CD4-positive, alpha-beta T cell (primary cell): ENCODE data around the gene IL22RA1. TPM values are rescaled to one million over a fixed set of nuclear protein-coding genes. Genes with fewer than 3 reads are reported as not detected.

Experiments used
- ATAC-seq: fragments of 200-7000 bp; cut with Tn5 transposase; one replicate; pipeline ENCODE4 v1.10.0; 2022; ENCODE audit warnings: mild to moderate bottlenecking; ENCODE audit not compliant: poor library complexity
- CTCF ChIA-PET: fragments of 350-600 bp; sonication (Branson Sonifier 250); formaldehyde crosslinking; loops from one replicate; lab custom pipeline; 2021; ENCODE audit warnings: antibody characterized with exemption, inconsistent platforms; lab: Charles Lee
- POLR2A ChIA-PET: fragments of 350-600 bp; sonication (Branson Sonifier 250); formaldehyde crosslinking; loops from one replicate; lab custom pipeline; 2021; ENCODE audit warnings: antibody characterized with exemption, inconsistent platforms; lab: Charles Lee
- DNase-seq, 14 experiments: peaks; one replicate each; pipeline ENCODE4 v3.0.0-alpha.2; 2013 to 2020; ENCODE audit warnings: mixed read lengths in 2 of 14
- H3K27ac ChIP-seq, 2 donors: one replicate each; pipeline versions ENCODE4 v1.5.1 to v1.7.0; 2013; ENCODE audit warnings: low read length in 2 of 2, low read depth in 1 of 2, mild to moderate bottlenecking in 1 of 2
- H3K27me3 ChIP-seq, 2 experiments: 1 replicate in 1 of 2; 2 replicates in 1 of 2; pipeline versions ENCODE4 v1.6.1 to v1.7.0; 2013; ENCODE audit warnings: low read length in 2 of 2, control low read depth in 1 of 2, mild to moderate bottlenecking in 1 of 2, moderate library complexity in 1 of 2; ENCODE audit not compliant: insufficient read depth in 2 of 2, control insufficient read depth in 1 of 2
- H3K36me3 ChIP-seq: one replicate; pipeline ENCODE4 v1.6.1; 2013; ENCODE audit warnings: low read length, control low read depth; ENCODE audit not compliant: insufficient read depth
- H3K4me1 ChIP-seq: one replicate; pipeline ENCODE4 v1.6.1; 2013; ENCODE audit warnings: low read length, control low read depth; ENCODE audit not compliant: insufficient read depth
- H3K4me3 ChIP-seq: one replicate; pipeline ENCODE4 v1.5.1; 2013; ENCODE audit warnings: mild to moderate bottlenecking, low read length, moderate library complexity
- H3K9me3 ChIP-seq, 2 experiments: 1 replicate in 1 of 2; 2 replicates in 1 of 2; pipeline versions ENCODE4 v1.6.1 to v1.7.0; 2013; ENCODE audit warnings: low read length in 2 of 2, mild to moderate bottlenecking in 2 of 2, control low read depth in 1 of 2, moderate library complexity in 1 of 2; ENCODE audit not compliant: control insufficient read depth in 1 of 2, insufficient read depth in 1 of 2
- H3K27ac Mint-ChIP-seq: one replicate; pipeline ENCODE4 v1.8.0; 2020; ENCODE audit warnings: mixed read lengths
- H3K27me3 Mint-ChIP-seq: one replicate; pipeline ENCODE4 v1.8.0; 2021; ENCODE audit warnings: mixed read lengths
- H3K36me3 Mint-ChIP-seq: one replicate; pipeline ENCODE4 v1.8.0; 2021; ENCODE audit warnings: low read depth, mixed read lengths
- H3K4me1 Mint-ChIP-seq: one replicate; pipeline ENCODE4 v1.8.0; 2021; ENCODE audit warnings: low read depth, mixed read lengths
- H3K4me3 Mint-ChIP-seq: one replicate; pipeline ENCODE4 v1.8.0; 2020; ENCODE audit warnings: mild to moderate bottlenecking, mixed read lengths
- H3K9me3 Mint-ChIP-seq: one replicate; pipeline ENCODE4 v1.8.0; 2020; ENCODE audit warnings: mixed read lengths
- CTCF ChIP-seq: fragments of 200-600 bp; IDR thresholded peaks from one replicate; pipeline ENCODE4 v1.8.0; 2022; ENCODE audit warnings: antibody characterized with exemption, mild to moderate bottlenecking
- intact Hi-C, 2 experiments: fragments of 100-400 bp; cut with DNase I in 1 of 2; cut with micrococcal nuclease in 1 of 2; formaldehyde crosslinking; loops; one replicate each; pipeline versions ENCODE4 v1.15.1 to v1.9.0; 2023 to 2025; cut with DNase I, micrococcal nuclease
- total RNA-seq, 174 experiments: library from RNA in 2 of 174; stranded (reverse) in 2 of 174; gene quantifications; one replicate each; pipeline ENCODE4 v1.2.3 and lab custom pipeline; 2021 to 2026

Gene IL22RA1
- total RNA-seq, 2 experiments from 2014 or later: not detected

DNA sequence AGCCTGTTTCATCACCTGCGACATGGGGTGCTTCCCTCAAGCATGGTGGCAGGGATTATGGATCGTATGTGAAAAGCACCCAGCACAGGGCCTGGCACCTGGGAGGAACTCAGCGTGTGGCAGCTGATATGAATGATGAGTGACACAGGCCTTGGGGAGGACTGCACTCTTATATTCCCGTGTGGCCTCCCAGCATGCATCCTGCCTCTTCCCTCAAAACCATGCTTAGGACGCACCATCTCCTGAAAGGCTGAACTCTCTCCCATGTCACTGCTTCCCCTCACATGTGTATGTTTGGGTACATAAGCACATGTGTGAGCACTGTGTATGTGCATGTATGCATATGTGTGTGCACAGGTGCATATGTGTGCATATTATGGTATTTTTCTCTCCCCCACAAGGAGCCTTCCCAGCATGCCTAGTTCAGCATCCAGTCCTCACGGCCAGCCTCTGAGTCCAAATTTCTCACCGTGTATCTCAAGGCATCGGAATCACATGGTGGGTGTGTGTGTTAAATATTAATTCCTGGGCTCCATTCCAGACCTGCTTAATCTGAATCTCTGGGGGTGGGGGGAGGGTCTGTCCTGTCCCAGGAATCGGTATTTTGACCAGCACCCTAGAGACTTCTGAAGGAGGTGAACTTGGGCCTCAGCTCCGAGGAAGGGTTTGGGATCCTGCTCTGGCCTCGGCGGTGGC, 43.8 kb downstream of the IL22RA1 start:
- Histone ChIP-seq H3K9me3 (no peaks in the 10 kb centered on the region), H3K36me3 (no peaks in the 10 kb centered on the region), H3K27me3 (no peaks in the 10 kb centered on the region), H3K4me3 (no peak overlapping the region), H3K4me1 (no peaks in the 10 kb centered on the region), H3K27ac (no peak overlapping the region)
- DNase-seq (no peak), ATAC-seq (no peak)
- no peak for TF ChIP-seq CTCF
- ChIA-PET POLR2A (no interaction called here), CTCF (no interaction called here)
- H3K36me3 Mint-ChIP-seq: no peaks in the 10 kb centered on the region
- H3K9me3 Mint-ChIP-seq: no peaks in the 10 kb centered on the region
- H3K4me3 Mint-ChIP-seq: no peak overlapping the region
- H3K27ac Mint-ChIP-seq: no peak overlapping the region
- H3K4me1 Mint-ChIP-seq: no peaks in the 10 kb centered on the region
- peaks cover 12% of the 10 kb centered on the region for H3K27me3 Mint-ChIP-seq
- intact Hi-C loops: no loop called here

DNA sequence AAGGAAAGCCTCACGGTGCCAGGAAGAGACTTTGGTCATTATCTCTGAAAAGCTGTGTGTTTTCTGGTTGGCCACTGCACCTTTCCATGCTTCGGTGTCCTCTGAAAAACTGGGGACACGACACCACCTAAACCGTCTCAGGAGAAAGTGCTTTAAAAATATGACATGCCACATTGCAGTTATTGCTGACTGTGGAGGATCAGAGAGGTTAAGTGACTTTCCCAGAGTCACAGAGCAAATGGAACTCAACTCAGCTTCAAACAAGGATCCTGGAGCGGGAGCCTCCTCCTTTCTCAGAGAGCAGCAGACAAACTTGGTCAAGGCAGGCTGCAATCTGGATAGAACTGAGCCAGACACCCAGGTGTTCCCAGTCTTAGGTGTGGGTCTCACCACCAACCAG, 44.8 kb downstream of the IL22RA1 start:
- Mint-ChIP-seq H3K4me1 (no peaks in the 10 kb centered on the region), H3K36me3 (no peaks in the 10 kb centered on the region), H3K9me3 (no peaks in the 10 kb centered on the region), H3K27me3 (peaks cover 12% of the 10 kb centered on the region), H3K4me3 (no peak overlapping the region), H3K27ac (no peak overlapping the region)
- intact Hi-C loops: no loop called here
- ChIA-PET CTCF (no interaction called here), POLR2A (no interaction called here)
- Histone ChIP-seq H3K4me3 (no peak overlapping the region), H3K9me3 (no peaks in the 10 kb centered on the region), H3K27me3 (no peaks in the 10 kb centered on the region), H3K27ac (no peak overlapping the region), H3K4me1 (no peaks in the 10 kb centered on the region), H3K36me3 (no peaks in the 10 kb centered on the region)
- ATAC-seq (no peak), DNase-seq (no peak)
- no peak for TF ChIP-seq CTCF

GRCh38 chr1:24097663-24098062, 45.3 kb downstream of the IL22RA1 start:
- Mint-ChIP-seq H3K36me3 (no peaks in the 10 kb centered on the region), H3K27ac (no peak overlapping the region), H3K27me3 (peaks cover 12% of the 10 kb centered on the region), H3K4me1 (no peaks in the 10 kb centered on the region), H3K4me3 (no peak overlapping the region), H3K9me3 (no peaks in the 10 kb centered on the region)
- H3K36me3 ChIP-seq: no peaks in the 10 kb centered on the region
- CTCF ChIA-PET: no interaction called here
- no peak overlapping the region for H3K4me3 ChIP-seq
- H3K27me3 ChIP-seq: no peaks in the 10 kb centered on the region
- H3K27ac ChIP-seq: no peak overlapping the region
- POLR2A ChIA-PET: no interaction called here
- no peaks in the 10 kb centered on the region for H3K4me1 ChIP-seq
- ATAC-seq (no peak), DNase-seq (no peak)
- intact Hi-C loops: no loop called here
- H3K9me3 ChIP-seq: no peaks in the 10 kb centered on the region
- no peak for TF ChIP-seq CTCF
